Measurements from ENCODE around the gene MB. TPM values are rescaled to one million over a fixed set of nuclear protein-coding genes. Genes with fewer than 3 reads are reported as not detected.

Gene MB
- total and polyA plus RNA-seq, 2 donors (not counting 1 experiment from before 2014, with no cell fraction given): not detected

GRCh38 chr22:35628732-35629131, 11.6 kb upstream of the MB start:
- H3K79me2 ChIP-seq (ENCODE audit: control insufficient read depth, insufficient read depth, low read length): no peaks in the 10 kb centered on the region
- peaks cover 11% of the 10 kb centered on the region for H3K4me1 Mint-ChIP-seq
- no peak overlapping the region for H3K4me3 Mint-ChIP-seq

More at GRCh38 chr22:35628732-35629131, 11.6 kb upstream of the MB start:
- peaks cover 54% of the 10 kb centered on the region for H3K27me3 Mint-ChIP-seq
- TF ChIP-seq EZH2 (IDR thresholded peaks at IDR 0.05; ENCODE audit: borderline replicate concordance, insufficient read depth, low read depth, low read length, poor library complexity, severe bottlenecking) (no peak), CTCF (IDR thresholded peaks at IDR 0.05) (no peak)
- no peak overlapping the region for H3K4me3 ChIP-seq (ENCODE audit: control extremely low read depth in 1 of 5, extremely low read depth in 1 of 5, insufficient read depth in 1 of 5, low read depth in 2 of 5, low read length in 4 of 5)
- H3K9ac ChIP-seq (ENCODE audit: low read length): no peak overlapping the region
- H3K27me3 ChIP-seq (replicated peaks in 1 of 4; ENCODE audit: control extremely low read depth in 1 of 4, control insufficient read depth in 3 of 4, insufficient read depth in 4 of 4, low read length in 3 of 4): peaks cover 0 to 42% (median 23%) of the 10 kb centered on the region in 4 experiments
- no peaks in the 10 kb centered on the region for H3K36me3 ChIP-seq (replicated peaks in 1 of 2; ENCODE audit: control extremely low read depth in 1 of 2, control insufficient read depth in 1 of 2, extremely low read depth in 1 of 2, insufficient read depth in 2 of 2, low read length in 1 of 2)
- H3K4me1 ChIP-seq (ENCODE audit: control insufficient read depth in 2 of 2, insufficient read depth in 2 of 2, low read length in 2 of 2): peaks cover 9 to 11% of the 10 kb centered on the region in 2 donors
- no peak overlapping the region for H3K27ac Mint-ChIP-seq
- no peak overlapping the region for H2AFZ ChIP-seq (ENCODE audit: insufficient read depth, low read depth, low read length, poor library complexity, severe bottlenecking)
- WGBS (ENCODE audit: insufficient coverage): 90% methylated on average over 2 of the region's 3 CpGs
- H3K27ac ChIP-seq (ENCODE audit: low read length in 2 of 2): no peak overlapping the region
- H3K9me3 ChIP-seq (ENCODE audit: control extremely low read depth in 1 of 3, control insufficient read depth in 2 of 3, insufficient read depth in 1 of 3, low read length in 2 of 3): peaks cover 0 to 6% (median 0%) of the 10 kb centered on the region in 3 donors
- no peaks in the 10 kb centered on the region for H4K20me1 ChIP-seq (ENCODE audit: control insufficient read depth, insufficient read depth, low read length, poor library complexity, severe bottlenecking)
- ChIA-PET CTCF (no interaction called here), POLR2A (interaction anchor here (0.6 kb wide), 1 partner anchor 1224 kb away, joined by 3 read pairs; no protein-coding TSS in a partner anchor)
- no peaks in the 10 kb centered on the region for H3K9me3 Mint-ChIP-seq (ENCODE audit: insufficient read depth)
- no peak overlapping the region for H3K4me2 ChIP-seq (replicated peaks; ENCODE audit: low read depth, low read length, poor library complexity, severe bottlenecking)
- intact Hi-C loops (cut with micrococcal nuclease): no loop called here
- DNase-seq (no peak), ATAC-seq (ENCODE audit: low read depth) (no peak)
